Pulmonary artery endothelial cell (primary cell): Measurements from ENCODE around the gene ZNF41. TPM values are rescaled to one million over a fixed set of nuclear protein-coding genes. Genes with fewer than 3 reads are reported as not detected.
A peak's percentile ranks its signal among the peaks of the same experiment; 100 is the strongest.
"Not testable (repeated sequence)": the region's sequence is repeated elsewhere in the genome, so short reads cannot be mapped to it uniquely, and the experiment has no call there.

Source experiments
- DNase-seq: peaks from one replicate; pipeline ENCODE4 v3.0.0-alpha.2; 2011; ENCODE audit warnings: low read depth, low spot score
- total RNA-seq: library from RNA; depleted of rRNA; stranded (reverse); fragments of >200 nt; gene quantifications from 2 replicates; pipeline ENCODE4 v1.2.3, GENCODE V29; 2014

ZNF41 gene
- total RNA-seq, 1 donor from 2014 or later, result 4.2 TPM

DNA sequence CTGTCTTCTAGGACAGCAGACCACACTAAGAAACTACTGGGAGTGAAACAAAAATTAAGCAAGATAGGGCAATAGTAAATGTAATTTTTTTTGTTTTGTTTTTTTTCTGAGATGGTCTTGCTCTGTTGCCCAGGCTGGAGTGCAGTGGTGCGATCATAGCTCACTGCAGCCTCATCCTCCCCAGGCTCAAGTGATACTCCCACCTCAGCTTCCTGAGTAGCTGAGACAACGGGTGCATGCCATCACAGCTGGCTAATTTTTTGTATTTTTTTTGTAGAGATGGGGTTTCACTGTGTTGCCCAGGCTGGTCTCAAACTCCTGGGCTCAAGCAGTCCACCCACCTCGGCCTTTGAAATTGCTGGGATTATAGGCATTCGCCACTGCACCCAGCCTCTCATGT lies 9.1 kb upstream of the ZNF41 start:
- not testable (repeated sequence) for DNase-seq

DNA sequence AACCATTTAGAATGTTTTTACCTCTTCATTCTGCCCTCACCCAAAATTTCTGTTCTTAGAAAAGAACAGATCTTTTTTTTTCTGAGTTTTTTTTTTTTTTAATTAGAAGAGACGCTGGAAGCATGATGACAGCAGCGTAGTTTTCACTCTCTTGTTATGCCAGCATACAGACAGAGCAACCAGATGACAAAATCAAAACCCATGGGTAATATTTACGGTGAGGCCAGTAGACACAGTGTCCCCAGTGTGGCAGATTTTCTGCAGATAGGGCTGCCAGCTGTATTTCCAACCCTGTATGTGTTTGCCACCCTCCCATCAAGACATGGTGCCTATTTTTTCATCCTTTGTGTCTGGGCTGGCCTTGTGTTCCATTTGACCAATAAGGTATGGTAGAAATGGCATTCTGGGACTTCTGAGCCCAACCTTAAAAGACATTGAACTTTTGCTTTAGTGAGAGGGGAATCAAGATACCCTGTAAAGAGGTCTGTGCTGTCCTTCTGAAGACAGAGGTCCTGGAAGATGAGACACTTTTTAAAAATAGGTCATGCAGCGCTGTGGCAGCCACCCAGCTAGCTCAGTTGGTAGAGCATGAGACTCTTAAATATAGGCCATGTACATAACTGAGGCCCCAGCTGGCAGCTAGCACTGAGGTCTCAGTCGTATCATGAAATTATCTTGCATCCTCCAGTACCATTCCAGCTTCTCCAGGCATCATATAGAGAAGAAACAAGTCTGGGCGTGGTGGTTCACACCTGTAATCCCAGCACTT lies 6.7 kb upstream of the ZNF41 start:
- no peak for DNase-seq

DNA sequence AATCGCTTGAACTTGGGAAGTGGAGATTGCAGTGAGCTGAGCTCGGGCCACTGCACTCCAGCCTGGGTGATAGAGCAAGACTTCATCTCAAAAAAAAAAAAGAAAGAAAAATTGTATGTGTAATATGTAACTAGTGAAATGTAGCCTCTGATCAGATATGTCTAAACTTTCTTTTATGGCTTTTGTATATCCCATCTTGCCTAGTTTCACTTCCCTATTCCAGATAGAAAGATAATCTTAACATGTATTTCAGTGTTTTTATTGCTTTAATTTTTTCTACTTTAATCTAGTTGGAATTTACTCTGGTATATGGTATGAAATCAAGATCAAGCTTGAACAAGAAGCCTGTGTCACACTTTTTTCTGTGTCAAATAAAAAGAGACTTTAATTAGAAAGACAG lies 1.9 kb upstream of the ZNF41 start:
- DNase-seq, result no peak

DNA sequence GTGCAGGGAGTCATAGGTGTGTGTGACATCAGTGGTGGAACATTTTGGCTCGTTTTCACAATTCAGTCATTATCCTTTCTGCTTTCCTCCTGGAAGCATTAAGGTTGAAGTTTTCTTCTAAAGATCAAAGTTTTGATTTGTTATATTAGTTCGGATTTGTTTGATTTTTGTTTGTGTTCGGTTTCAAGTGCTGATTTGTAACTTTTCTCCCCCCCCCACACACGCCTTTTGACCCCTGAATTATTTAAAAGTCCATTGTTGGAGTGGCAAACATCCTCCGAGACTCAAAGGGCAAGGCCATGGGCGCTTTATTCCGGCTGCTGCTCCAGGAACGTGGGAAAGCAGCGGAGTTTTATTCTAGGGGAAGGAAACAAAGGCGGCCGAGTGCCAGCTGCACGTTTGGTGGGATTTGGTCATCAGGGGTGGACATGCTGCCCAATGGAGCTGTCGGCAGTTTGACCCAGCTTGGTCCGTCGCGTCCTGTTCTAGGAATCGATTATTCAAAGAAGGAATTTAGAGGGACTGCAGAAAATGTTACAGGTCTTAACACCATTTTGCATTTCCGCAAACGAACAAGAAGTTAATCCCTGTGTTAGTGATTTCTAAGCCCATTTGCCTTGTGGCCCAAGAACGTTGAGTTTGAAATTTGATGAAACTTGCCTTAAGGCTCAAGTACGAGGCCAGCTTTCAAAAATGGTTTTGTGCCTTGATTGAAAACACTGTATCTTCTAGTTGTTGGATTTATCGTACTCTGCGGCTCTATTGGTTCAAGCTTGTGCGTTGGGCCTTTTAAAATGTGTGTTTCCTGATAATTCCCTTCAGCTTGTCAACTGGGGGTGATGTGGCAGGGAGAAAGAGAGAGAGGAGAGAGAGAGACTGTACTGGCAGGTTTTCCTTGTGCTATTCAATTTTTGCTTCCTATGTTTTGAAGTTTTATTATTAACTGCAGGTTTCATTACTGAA lies 565 bp upstream of the ZNF41 start:
- peak; percentile 19 for DNase-seq

DNA sequence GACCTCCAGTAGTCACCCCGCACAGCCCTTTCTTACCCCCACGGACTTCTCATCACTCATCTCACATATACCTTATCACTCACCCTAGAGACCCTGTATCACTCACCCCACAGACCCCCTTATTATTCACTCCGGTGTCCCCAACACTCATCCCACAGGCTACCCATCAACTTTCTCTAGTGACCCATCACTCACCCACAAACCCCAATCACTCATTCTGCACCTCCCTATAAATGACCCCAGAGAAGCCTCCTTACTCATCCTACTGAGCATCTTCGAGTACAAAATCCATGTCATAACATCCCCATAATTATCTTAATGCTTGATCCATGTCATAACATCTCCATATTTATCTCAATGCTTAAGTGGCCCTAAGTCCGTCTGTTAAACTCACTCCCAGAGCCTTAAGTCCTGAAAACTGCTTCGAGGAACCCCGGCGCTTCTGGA lies 934 bp downstream of the ZNF41 start:
- no peak for DNase-seq

DNA sequence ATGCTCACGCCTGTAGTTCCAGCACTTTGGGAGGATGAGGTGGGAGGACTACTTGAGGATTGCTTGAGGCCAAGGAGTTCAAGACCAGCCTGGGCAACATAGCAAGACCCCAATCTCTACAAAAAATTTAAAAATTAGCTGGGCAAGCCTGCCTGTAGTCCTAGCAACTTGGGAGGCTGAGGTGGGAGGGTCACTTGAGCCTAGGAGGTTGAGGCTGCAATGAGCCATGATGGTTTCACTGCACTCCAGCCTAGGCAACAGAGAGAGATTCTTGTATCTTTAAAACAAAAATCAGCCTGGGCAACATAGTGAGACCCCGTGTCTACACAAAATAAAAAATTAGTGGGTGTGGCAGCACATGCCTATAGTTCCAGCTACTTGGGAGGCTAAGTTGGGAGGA lies 1.9 kb downstream of the ZNF41 start:
- no peak for DNase-seq

DNA sequence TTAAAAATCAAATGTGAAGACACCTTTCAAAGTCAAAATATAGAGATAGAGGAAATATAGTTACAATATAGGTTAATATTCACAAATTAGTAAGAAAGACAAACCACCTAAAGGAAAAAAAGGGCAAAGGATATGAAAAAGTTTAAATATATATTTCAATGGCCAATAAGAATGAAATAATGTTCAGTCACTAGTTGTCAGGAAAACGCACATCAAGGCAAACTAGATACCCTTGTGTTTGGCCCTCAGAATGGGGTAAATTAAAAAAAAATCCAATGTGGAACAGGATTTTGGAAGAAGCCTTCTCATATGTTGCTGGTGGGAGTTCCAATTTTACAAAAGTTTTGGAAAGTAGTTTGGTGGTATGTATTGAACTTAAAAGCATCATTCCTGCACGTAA lies 2.4 kb downstream of the ZNF41 start:
- no peak for DNase-seq

DNA sequence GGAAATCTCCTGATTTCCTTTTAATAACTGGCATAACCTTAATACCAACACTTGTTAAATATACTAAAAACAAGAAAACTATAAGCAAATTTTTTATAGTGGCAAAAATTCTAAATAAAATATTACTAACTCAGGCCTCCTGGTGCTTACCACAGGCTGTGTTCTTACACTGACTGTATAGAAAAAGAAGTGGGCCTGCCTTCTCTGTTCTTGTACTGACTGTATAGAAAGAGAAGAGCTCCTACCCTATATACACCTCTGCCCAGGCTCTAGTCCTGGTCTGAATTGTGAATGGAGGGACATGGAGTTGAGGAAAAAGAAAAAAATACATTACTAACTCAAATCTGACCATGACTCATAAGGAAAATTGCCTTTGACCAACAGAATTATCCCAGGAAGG lies 7.5 kb downstream of the ZNF41 start:
- no peak for DNase-seq

DNA sequence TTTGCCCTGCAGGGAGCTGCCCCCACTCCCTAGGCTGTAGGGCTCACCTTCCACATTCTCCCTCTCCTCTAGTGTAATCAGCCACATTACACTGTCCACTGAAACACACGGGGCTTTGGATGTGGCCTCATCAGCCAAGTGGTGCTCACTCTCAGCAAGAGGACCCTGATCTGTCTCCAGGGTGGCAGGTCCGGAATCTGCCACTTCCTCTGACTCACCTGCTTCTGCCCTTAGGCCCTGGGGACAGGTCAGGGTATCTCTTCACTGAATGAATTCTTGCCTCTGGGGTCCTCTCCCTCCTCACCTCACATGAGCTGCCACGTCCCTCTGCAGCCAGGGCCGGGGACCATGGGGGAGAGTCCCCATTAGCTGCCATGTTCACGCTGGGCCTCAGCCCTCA lies 15.9 kb downstream of the ZNF41 start:
- no peak for DNase-seq

DNA sequence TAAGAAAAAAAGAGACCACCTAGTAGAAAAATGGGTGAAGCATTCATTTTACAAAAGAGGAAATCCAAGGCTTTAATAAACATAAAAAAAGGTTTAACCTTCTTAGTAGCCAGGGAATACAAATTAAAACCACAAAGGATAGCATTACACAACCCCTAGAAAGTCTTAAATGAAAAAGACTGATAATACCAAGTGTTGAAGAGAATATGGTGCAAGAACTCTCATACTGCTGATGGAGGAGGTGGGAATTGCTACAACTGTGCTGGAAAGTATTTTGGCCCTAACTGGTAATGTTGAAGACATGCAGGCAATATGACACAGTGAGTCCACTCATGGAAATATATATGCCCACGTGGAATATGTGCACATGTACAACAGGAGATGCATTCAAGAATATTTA lies 22.5 kb downstream of the ZNF41 start:
- DNase-seq, result no peak

DNA sequence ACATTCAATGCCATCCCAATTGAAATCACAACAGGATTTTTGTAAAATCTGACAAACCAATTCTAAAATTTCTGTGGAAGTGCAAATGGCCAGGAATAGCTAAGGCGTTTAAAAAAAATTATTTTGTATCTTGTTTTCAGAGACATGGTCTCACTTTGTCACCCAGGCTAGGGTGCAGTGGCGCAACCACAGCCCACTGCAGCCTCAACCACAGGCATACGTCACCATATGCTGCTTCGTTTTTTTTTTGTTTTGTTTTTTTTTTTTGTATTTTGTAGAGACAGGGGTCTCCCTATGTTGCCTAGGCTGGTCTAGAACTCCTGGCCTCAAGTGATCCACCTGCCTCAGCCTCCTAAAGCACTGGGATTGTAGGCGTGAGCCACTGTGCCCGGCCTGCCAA lies 24.5 kb downstream of the ZNF41 start:
- DNase-seq, result no peak

DNA sequence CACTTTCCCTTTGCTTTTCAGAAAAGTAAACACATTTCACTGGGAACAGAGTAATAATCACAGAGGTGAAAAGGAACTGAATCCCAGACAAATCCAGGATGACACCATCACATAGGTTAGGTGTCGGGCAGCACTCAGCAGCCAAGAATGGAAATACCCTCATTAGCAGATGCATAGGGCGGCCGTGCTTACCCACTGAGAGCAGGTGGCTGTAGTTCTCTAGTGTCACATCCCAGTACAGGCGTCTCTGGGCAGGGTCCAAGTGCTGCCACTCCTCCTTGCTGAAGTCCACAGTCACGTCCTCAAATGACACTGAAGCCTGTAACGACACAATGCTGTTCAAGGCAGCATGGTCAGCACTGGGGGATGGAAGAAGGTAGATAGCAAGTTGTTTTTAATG lies 26.9 kb downstream of the ZNF41 start:
- no peak for DNase-seq

DNA sequence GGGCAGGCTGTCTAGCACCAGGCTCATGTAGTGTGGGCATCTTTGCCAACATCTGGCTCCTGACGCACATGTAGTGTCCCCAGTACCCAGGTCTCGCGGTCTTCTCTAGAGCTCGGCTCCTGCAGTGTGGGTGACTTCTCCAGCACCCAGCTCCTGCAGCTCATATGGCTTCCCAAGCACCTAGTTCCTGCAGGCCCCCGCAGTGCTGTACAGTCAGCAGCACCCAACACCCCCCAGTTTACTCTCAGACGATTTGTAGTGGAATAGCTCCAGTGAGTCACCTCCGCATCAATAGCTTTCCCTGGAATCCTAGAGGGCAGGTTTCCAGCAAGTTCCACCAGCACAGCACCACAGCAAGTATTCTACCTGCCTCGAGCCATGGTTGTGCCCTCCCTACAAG lies 30.9 kb downstream of the ZNF41 start:
- no peak for DNase-seq

DNA sequence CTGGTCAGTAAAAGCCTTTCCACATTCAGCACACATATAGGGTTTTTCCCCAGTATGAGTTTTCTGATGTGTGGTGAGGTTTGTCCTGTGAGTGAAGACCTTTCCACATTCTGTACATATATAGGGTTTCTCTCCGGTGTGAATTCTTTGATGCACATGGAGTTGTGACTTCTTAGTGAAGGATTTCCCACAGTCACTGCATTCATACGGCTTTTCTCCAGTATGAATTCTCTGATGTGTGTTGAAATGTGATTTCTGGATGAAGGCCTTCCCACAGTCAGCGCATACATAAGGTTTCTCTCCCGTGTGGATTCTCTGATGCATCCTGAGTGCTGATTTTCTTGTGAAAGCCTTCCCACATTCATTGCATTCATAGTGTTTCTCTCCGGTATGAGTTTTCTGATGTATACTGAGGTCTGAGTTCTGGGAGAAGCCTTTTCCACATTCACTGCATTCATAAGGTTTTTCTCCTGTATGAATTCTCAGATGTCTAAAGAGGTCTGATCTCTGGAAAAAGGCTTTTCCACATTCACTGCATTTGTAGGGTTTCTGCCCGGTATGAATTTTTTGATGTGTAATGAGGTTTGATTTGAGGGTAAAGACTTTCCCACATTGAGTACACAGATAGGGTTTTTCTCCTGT lies 34.7 kb downstream of the ZNF41 start:
- no peak for DNase-seq

DNA sequence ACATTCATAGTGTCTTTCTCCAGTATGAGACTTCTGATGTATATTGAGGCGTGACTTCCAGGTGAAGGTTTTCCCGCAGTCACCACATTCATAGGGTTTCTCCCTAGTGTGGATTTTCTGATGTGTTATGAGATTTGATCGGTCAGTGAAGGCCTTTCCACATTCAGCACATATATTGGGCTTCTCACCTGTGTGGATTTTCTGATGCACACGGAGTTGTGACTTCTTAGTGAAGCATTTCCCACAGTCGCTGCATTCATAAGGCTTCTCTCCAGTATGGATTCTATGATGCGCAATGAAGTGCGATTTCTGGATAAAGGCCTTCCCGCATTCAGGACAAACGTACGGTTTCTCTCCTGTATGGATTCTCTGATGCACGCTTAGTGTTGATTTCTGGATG lies 35.4 kb downstream of the ZNF41 start:
- no peak for DNase-seq

DNA sequence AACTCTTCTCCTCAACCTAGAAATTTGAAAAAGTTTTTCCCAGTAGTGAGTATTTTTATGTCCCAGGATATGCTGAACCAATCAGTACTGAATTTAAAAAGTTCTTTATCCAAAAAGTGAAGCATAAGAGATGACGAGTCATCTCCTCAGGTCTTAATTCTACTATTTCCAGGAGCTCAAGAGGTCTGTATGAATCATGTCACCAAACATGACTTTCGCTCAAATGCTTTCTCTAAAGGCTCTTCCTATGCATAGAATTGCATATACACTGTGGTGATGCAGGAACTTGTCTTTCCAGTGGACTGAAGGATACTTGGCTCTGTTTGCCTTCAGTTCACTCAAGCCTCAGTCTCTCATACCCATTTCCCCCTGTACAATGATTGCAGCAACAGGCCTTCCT lies 36.1 kb downstream of the ZNF41 start:
- no peak for DNase-seq

DNA sequence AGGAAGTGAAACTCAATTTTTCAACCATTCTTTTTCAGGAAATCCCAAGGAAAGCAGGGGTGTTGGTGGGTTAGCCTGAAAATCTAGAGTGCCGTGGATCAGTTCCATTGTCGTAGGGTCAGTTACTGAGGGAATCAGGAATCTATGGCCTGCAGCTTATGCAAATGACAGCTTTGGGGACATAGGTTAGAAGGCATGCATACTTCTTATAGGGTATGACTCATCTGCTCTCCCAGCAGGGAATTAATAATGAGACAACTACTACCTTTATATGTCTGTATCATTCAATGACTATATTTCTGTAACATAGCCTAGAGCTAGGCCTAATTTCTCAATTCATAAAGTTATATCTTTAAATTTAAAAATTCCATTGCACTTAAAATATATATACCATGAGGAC lies 36.6 kb downstream of the ZNF41 start:
- no peak for DNase-seq

DNA sequence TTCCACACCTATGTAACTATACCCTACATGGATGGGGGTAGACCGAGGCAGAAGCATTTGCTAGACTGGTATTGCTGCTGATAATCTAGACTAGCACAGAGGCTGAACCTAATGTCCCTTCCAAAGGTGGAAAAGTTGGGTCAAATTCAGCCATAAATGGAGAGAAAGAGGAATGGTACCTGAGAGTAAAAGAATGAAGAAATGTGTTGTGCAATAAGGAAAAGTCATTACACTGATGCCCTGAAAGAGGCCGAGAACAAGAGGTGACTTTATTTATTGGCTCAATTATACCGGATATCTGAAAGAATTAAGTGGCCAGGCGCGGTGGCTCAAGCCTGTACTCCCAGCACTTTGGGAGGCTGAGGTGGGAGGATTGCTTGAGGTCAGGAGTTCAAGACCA lies 52.1 kb downstream of the ZNF41 start:
- DNase-seq, result no peak

DNA sequence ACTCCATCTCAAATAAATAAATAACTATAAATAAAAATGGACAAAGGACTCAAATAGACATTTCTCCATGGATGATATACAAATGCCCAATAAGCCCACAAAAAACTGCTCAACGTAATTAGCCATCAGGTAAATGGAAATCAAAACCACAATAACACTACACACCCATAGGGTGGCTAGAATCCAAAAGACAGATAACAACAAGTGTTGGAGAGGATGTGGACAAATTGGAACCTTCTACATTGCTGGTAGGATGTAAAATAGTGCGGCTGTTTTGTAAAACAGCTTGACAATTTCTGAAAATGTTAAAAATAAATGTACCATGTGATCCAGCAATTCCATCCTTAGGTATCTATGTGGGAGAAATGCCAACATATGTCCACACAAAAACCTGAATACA lies 60.6 kb downstream of the ZNF41 start:
- DNase-seq, result no peak

DNA sequence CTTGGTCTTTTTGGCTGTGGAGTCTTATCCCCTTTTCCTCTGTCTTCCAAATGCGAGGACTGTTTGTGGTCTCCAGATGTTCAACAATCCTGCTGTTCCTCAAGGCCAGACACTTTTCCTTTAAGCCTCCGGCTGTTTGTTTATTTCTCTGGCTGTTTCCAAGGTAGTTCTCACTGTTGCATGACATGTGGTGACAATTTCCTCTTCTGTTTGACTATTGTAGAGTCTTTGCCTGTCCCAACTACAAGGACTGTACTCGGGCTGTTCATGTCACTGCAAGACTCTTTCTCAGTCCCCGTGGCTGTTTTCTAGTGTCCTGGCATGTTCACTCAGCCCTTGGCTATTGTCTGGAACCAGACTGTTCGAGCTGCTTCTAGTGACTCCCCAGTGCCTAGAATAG lies 62.1 kb downstream of the ZNF41 start:
- DNase-seq, result no peak

DNA sequence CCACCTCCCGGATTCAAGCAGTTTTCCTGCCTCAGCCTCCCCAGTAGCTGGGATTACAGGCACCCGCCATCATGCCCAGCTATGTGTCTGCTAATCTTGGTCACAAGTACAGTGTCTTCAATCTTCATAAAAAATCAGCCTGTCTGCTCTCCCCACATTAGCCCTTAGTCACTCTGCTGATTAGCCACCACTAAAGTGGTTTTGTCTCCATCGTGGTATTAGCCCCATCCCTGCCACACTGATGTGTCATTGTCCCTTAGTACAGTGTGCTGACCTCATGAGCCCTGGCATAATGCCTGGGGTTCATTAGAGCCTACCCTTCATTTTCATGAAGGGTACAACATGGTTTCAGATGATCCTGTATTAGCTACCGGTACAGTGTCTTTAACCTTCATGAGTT lies 62.8 kb downstream of the ZNF41 start:
- DNase-seq, result no peak

DNA sequence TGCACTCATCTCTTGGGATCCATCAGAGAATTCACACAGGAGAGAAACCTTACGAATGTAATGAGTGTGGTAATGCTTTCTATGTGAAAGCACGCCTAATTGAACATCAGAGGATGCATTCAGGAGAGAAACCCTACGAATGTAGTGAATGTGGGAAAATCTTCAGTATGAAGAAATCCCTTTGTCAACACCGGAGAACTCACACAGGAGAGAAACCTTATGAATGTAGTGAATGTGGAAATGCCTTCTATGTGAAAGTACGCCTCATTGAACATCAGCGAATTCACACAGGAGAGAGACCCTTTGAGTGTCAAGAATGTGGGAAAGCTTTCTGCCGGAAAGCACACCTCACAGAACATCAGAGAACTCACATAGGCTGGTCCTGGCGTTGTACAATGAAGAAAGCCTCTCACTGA lies 69.8 kb downstream of the ZNF41 start:
- DNase-seq, result no peak
